Stimulated activated memory B cell treated with anti-CD40 and anti-IgM and Interleukin-4, amounts not matched to agents 10 μg/mL and 1 μg/mL and 100 μg/mL, for 72 hours (primary cell): ENCODE data around the gene LIPF.
A peak's percentile ranks its signal among the peaks of the same experiment; 100 is the strongest.
"Not testable (repeated sequence)": the region's sequence is repeated elsewhere in the genome, so short reads cannot be mapped to it uniquely, and the experiment has no call there.

ENCODE experiments used
- ATAC-seq: fragments of 150-1000 bp; cut with Tn5 transposase; 2 replicates; pipeline ENCODE4 v1.10.0; 2021
- H3K27ac Mint-ChIP-seq: one replicate; pipeline ENCODE4 v1.8.0; 2022; ENCODE audit warnings: mild to moderate bottlenecking, mixed read lengths
- H3K27me3 Mint-ChIP-seq: one replicate; pipeline ENCODE4 v1.8.0; 2022; ENCODE audit warnings: mixed read lengths
- H3K36me3 Mint-ChIP-seq: one replicate; pipeline ENCODE4 v1.8.0; 2022; ENCODE audit warnings: mixed read lengths
- H3K4me1 Mint-ChIP-seq: one replicate; pipeline ENCODE4 v1.8.0; 2022; ENCODE audit warnings: mixed read lengths
- H3K4me3 Mint-ChIP-seq: one replicate; pipeline ENCODE4 v1.8.0; 2022; ENCODE audit warnings: mild to moderate bottlenecking, moderate library complexity, mixed read lengths
- H3K9me3 Mint-ChIP-seq: one replicate; pipeline ENCODE4 v1.8.0; 2022; ENCODE audit warnings: mixed read lengths

LIPF gene

DNA sequence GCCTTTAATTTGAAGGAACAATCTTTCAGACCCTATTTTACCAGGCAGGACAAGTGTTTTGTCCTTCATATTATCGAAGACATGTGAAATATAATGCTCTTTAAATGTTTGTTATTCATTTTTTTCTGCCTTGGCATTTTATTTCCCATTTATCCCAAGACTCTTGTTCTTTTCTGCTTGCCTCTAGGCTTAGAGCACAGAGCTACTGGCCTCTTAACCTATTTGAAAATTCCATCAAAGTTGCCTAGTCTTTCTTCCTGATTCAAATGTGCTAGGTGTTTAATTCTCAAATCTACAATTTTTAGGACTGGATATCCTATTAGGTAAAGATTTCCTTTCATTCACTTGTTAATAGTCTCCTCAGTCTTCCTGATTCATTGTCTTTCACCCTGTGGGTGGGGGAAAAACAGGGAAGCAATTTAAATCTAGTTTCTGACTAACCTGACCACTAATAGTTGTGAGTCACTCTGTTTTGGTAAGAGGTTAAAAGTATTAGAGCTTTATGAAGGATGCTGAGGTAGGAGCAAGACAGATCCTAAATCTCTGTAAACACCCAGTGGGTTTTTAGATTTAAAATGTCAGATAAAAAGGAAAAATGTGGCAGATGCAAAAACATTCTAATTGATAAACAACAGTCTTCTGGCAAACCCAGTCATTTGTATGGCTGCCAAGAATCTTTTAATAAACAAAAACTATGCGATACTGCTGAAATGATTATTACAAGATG is 43.4 kb downstream of the LIPF start:
- Mint-ChIP-seq H3K4me1 (peaks cover 7% of the 10 kb centered on the region), H3K4me3 (no peak overlapping the region), H3K9me3 (no peaks in the 10 kb centered on the region), H3K27me3 (no peaks in the 10 kb centered on the region), H3K36me3 (no peaks in the 10 kb centered on the region), H3K27ac (no peak overlapping the region)
- peak; percentile 67 for ATAC-seq

DNA sequence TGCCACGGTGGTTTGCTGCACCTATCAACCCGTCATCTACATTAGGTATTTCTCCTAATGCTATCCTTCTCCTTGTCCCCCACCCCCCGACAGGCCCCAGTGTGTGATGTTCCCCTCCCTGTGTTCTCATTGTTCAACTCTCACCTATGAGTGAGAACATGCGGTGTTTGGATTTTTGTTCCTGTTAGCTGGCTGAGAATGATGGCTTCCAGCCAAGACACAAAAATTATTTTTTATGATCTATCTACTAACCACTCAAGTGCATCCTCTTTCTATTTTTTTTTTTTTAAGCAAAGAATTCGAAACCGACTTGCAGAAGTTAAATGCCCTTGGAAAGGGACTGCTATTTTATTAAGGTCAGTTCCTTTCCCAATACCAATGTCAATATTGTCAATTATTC is 45.1 kb downstream of the LIPF start:
- ATAC-seq, H3K9me3 Mint-ChIP-seq, H3K4me1 Mint-ChIP-seq, H3K27me3 Mint-ChIP-seq, H3K27ac Mint-ChIP-seq, H3K4me3 Mint-ChIP-seq, H3K36me3 Mint-ChIP-seq: not testable (repeated sequence)

DNA sequence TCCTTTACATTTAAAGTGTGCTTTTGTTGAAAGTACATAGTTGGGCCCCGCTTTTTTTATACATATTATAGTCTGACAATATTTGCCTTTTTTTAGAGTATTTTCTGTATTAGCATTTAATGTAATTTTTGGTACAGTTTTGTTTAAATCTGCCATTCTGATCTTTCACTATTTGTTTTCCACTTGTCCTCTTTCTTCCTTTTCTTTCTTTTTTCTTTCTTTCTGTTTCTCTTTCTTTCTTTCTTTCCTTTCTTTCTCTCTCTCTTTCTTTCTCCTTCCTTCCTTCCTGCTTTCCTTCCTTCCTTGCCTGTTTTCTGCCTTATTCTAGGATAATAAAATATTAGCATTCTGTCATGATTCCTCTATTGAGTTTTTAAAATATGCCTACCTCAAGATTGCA is 51.3 kb downstream of the LIPF start:
- H3K4me1 Mint-ChIP-seq = no peaks in the 10 kb centered on the region
- H3K27me3 Mint-ChIP-seq = peaks cover 45% of the 10 kb centered on the region
- no peak overlapping the region for H3K27ac Mint-ChIP-seq
- H3K9me3 Mint-ChIP-seq = no peaks in the 10 kb centered on the region
- no peaks in the 10 kb centered on the region for H3K36me3 Mint-ChIP-seq
- no peak overlapping the region for H3K4me3 Mint-ChIP-seq
- ATAC-seq = no peak

- peaks cover 28% of the 10 kb centered on the region for H3K27me3 Mint-ChIP-seq
- ATAC-seq = no peak
- no peaks in the 10 kb centered on the region for H3K9me3 Mint-ChIP-seq
- H3K36me3 Mint-ChIP-seq = no peaks in the 10 kb centered on the region
- no peak overlapping the region for H3K4me3 Mint-ChIP-seq
- no peak overlapping the region for H3K27ac Mint-ChIP-seq
- peaks cover 7% of the 10 kb centered on the region for H3K4me1 Mint-ChIP-seq
Measured at GRCh38 chr10:88721392-88721791, 57.1 kb downstream of the LIPF start.

GRCh38 chr10:88725798-88726197 is 61.6 kb downstream of the LIPF start:
- Mint-ChIP-seq H3K27ac (peak overlapping the region; percentile 17), H3K27me3 (peaks cover 11% of the 10 kb centered on the region), H3K36me3 (no peaks in the 10 kb centered on the region), H3K9me3 (no peaks in the 10 kb centered on the region), H3K4me1 (peaks cover 7% of the 10 kb centered on the region), H3K4me3 (no peak overlapping the region)
- ATAC-seq = no peak

DNA sequence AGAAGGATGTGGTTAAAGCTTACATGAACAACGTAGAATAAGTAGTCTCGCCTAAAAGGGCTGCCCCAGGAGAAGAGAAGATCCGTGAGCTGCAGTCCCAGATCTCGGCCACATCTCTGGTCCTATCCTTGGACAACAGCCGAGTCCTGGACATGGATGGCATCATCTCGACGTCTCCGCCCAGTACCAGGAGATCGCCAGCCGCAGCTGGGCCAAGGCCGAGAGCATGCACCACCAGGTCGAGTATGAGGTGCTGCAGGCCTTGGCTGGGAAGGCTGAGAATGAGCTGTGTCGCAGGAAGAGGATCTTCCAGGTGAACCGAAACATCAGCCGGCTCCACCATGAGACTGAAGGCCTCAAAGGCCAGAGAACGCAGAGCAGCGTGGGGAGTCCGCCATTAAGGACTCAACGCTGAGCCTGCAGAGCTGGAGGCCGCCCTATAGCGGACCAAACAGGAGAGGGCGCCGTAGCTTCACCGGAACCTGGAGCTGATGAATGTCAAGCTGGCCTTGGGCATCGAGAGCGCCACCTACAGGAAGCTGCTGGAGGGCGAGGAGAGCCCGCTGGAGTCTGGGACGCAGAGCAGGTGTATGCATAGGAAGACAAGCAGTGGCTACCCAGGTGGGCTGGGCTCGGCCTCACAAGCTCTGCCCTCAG is 64.0 kb downstream of the LIPF start:
- Mint-ChIP-seq H3K4me1 (peaks cover 11% of the 10 kb centered on the region), H3K27me3 (peaks cover 11% of the 10 kb centered on the region), H3K4me3 (no peak overlapping the region), H3K36me3 (no peaks in the 10 kb centered on the region), H3K27ac (no peak overlapping the region), H3K9me3 (no peaks in the 10 kb centered on the region)
- peak; percentile 31 for ATAC-seq
